AG09319 (cell line): Measurements from ENCODE around the gene C14orf180.

ENCODE experiments used
- DNase-seq: peaks from one replicate; pipeline ENCODE4 v3.0.0-alpha.2; 2010; ENCODE audit warnings: low read depth; ENCODE audit errors: extremely low read depth
- CTCF ChIP-seq: IDR thresholded peaks from 2 replicates; pipeline ENCODE4 v1.5.1; 2011; ENCODE audit warnings: low read depth, mild to moderate bottlenecking, inconsistent platforms, low read length, moderate library complexity

Gene C14orf180

DNA sequence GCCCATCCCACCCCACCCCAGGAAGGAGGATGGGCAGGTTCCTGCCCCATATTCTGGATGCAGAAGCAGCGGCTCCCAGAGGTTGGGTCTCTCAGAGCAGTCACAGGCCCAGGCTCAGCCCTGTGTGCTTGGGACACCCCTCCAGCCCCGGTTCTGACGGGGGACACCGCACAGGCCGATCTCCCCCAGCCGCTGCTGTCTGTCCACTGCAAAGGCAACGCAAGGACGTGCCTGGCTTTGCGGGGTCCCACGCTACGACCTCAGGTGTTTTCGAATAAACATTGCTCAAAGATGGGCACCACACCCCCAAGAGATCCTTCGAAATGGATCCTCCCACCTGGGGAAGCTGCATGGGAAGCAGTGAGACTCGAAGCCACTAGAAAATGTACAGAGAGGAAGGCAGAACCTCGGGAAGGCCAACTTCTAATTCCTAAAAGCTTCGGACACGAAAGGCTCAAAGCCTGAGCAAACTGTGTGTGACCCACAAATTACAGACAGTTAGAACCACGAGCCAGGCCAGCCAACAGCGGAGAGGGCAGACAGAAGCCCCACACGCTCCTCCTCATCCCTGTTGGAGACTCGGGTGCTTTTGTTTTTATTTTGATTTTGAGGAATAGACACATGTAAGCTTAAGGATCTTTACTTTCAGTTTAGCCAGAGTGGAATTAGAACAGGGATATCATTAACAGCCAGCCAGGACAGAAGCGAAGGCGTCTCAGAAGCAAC is 10.8 kb downstream of the C14orf180 start:
- TF ChIP-seq CTCF = no peak
- DNase-seq = no peak

DNA sequence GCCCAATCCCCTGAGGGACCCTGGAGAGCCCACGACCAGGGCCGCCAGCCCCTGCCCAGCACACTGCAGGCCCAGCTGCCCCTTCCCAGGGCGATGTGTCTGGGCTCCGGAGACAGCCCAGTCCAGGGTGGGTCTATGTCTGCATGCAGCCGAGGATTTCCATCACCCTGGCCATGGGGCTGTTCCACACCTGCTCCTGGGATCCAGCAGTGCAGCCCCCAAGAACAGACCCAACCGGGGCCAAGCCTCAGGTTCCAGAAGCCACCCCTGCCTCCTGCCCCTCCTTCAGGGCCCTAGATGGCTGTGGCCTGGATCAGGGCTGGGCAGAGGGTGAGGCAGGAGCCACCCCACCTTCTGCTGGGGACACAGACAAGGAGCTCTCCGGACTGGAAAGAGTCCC is 11.5 kb downstream of the C14orf180 start:
- no peak for TF ChIP-seq CTCF
- no peak for DNase-seq

DNA sequence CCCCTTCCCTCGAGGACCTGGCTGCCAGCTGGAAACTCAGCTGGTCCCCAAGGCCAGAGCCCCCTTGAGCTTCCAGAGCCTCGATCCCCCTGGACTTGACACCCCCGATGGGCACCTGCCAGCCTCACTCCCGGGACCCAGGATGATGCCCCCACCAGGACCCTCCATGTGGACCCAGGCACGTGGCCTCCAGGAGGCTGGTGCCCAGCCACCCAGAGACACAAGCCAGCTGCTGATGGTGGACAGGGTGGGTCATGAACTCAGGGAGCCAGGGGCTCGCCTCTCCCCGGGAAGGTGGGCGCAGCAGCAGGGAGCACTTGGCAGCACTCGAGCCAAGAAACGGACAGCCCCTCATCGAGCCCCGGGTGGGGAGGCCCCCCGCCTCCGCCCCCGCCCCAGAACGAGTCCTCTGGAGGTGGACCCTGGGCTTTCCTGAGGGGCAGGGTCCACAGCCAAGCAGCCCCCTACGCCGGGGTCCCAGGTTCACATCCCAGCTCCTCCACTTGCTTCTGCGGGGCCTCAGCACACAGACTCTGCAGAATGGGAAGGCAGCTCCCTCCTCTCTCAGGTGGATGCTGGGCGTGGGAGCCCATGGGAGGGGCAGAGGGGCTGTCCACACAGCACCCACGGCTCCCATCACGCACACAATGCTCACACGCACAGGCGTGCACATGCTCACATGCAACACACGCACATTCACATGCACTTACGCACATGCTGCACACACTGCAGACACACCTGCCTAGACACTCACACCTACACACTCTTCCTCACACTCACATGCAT is 12.1 kb downstream of the C14orf180 start:
- no peak for TF ChIP-seq CTCF
- DNase-seq = no peak

DNA sequence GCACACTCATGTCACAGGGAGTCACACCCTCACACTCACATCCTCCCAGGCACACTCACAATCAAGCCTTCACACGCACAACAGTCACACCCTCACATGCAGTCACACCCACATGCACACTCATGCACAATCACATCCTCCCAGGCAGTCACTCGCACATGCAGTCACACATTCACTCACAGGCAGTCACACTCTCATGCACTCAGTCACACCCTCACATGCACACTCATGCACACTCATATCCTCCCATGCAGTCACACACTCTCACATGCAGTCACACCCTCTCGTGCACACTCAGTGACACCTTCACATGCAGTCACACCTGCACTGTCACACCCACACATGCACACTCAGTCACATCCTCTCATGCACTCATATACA is 12.7 kb downstream of the C14orf180 start:
- TF ChIP-seq CTCF = no peak
- no peak for DNase-seq

- no peak for DNase-seq
- TF ChIP-seq CTCF = no peak
Observed at GRCh38 chr14:104592785-104593184, 13.2 kb downstream of the C14orf180 start.

GRCh38 chr14:104593241-104593701 is 13.7 kb downstream of the C14orf180 start:
- DNase-seq = no peak
- no peak for TF ChIP-seq CTCF

DNA sequence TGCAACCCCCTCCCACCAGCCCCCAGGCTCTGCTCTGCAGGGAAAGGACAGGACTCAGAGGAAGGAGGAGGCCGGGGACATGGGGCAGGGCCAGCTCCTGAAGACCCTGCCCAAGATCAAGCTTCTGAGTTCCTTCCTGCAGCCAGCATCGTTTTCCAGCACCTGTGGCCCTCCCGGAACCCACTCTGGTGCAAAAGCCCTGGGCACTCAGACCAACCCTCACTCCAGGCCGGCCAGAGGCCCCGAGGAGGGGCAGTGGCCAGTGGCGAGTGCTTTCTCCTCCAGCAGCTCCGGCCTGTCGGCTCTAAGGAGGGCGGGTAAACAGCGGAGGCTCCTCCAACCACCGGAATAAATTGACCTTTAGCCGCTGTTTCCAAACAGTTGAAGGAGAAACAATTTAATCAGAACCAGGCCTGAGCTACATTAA is 14.2 kb downstream of the C14orf180 start:
- no peak for TF ChIP-seq CTCF
- DNase-seq = no peak
